ENCODE data around the gene EFS.
"Not testable (repeated sequence)": the region's sequence is repeated elsewhere in the genome, so short reads cannot be mapped to it uniquely, and the experiment has no call there.

Gene EFS

GRCh38 chr14:23325746-23326145 lies 39.2 kb downstream of the EFS start:
- DNase-seq, result not testable (repeated sequence)

GRCh38 chr14:23324993-23325392 lies 40.0 kb downstream of the EFS start:
- DNase-seq, result no peak

DNA sequence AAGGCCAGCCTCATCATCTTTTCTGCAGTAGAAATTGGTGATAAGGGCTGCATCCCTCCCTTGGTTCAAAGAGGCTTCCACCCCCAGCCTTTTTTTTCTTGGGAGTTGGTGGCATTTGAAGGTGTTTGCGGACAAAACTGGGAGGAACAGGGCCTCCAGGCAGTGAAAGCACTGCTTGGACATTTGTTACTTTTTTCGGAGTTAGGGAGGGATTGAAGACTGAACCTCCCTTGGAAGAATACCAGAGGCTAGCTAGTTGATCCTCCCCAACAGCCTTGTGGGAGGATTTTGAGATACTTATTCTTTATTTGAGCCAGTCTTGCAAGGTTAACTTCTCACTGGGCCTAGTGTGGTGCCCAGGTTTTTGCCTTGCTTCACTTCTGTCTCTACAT lies 40.5 kb downstream of the EFS start:
- DNase-seq, result no peak

DNA sequence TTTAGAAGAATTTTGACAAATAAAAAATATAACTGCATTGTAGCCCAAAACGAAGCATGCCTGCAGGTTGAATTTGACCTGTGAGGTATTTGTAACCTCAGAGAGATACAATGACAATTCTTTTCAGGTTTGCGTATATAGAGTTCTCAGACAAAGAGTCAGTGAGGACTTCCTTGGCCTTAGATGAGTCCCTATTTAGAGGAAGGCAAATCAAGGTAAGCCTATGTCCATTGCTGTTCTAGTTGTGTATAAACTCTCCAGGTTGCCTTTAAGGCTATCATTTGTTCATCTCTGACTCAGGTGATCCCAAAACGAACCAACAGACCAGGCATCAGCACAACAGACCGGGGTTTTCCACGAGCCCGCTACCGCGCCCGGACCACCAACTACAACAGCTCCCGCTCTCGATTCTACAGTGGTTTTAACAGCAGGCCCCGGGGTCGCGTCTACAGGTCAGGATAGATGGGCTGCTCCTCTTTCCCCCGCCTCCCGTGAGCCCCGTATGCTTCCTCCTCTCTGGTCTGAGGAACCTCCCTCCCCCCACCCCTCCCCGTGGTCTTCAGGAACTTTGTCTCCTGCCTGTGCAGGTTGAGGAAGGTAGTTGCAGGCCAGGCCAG lies 41.0 kb downstream of the EFS start:
- DNase-seq, result no peak

- DNase-seq, result no peak
Measured at GRCh38 chr14:23322568-23323517, 42.1 kb downstream of the EFS start.

GRCh38 chr14:23321572-23322547 lies 43.1 kb downstream of the EFS start:
- DNase-seq, result peak in 8 of 14 donors; percentile 13 to 83 (median 63)

- peak; percentile 94 to 100 (median 99) for DNase-seq
Measured at GRCh38 chr14:23320584-23321571, 44.1 kb downstream of the EFS start, which contains the start of gene PABPN1. TSS of gene PABPN1 (plus strand) at chr14:23321457. CDS start at chr14:23321470, 13 bp downstream.

DNA sequence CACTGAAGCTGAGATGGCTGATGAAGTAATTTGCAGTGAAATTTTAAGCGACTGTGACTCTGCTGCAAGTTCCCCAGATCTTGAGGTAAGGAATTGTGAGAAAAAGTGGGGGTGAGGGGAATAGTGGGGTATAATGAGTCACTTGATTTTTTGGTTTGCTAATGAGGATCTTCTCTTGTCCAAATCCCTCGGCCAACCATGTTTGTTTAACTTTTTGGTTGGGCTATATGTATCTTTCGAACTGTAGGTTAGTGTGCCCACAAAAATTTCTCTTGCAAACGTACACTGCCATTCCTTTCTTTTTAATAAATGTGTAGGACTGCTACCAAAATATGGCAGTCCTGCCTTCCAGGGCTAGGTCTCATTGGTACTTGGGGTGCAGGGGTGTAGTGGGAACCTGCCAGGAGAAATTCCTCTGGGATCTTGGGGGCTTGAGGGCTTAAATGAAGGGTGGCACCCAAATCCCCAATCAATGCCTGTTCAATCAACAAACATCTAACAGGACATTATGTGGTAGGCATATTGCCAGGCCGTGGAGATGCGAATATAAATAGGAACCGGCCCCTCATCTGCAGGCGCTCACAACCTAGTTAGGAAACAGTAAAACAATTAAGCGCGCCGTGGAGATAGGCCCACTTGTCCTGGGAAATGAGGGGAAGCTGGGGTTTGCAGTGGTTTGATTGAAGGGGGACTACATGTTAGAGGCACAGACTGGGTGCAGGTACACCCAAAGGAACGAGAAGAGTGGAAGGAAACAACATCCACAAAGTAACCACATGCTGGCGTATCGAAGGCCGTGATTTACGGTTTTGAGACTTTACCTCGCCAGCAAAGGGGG lies 45.0 kb downstream of the EFS start:
- DNase-seq, result no peak

GRCh38 chr14:23316300-23316699 lies 48.7 kb downstream of the EFS start:
- no peak for DNase-seq

- DNase-seq, result no peak
Measured at GRCh38 chr14:23310546-23310945, 54.4 kb downstream of the EFS start.

- no peak for DNase-seq
Measured at GRCh38 chr14:23308721-23309445, 56.1 kb downstream of the EFS start.

DNA sequence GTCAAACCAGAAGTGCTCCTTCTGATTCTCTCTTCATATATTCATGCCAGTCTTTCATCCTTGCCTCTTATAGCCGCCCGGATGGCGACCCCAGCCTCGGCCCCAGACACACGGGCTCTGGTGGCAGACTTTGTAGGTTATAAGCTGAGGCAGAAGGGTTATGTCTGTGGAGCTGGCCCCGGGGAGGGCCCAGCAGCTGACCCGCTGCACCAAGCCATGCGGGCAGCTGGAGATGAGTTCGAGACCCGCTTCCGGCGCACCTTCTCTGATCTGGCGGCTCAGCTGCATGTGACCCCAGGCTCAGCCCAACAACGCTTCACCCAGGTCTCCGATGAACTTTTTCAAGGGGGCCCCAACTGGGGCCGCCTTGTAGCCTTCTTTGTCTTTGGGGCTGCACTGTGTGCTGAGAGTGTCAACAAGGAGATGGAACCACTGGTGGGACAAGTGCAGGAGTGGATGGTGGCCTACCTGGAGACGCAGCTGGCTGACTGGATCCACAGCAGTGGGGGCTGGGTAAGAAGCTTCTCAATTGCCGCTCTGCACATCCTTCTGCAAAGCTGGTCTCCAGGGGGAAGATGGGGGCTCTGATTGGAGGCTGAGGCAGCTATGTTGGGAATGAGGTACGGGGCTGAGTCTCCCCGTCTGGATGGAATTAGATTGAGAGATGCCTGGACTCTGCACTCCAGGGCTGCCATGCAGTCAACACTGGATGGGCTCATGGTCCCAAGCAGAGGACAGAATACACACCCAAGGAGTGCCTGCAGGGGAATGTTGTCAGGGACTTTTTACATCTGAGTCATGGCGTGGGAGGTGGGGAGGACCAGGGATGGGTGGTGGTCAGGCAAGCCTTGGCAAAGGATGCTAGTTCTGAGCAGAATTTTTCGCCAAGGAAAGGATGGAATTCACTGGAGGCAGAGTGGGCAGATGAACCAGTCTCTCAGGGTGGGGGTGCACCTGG lies 57.0 kb downstream of the EFS start:
- no peak for DNase-seq

DNA sequence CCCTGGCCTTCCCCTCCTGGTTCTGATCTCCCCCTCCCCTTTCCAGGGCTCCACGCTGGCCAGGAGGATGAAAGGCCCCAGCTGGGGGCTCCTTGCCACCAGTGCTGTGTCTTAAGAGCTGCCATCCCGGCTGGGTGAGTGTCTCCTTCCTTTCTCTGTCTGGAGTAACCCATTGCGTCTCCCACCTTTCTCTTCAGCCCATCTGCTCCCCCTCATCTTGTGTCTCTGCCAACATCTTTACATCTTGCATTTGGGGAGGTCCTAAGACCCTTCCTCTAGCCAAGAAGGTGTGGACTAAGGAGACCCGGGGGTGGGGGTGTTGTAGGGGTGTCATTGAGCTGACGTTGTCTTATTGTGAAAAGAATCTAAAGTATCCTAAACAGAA lies 57.8 kb downstream of the EFS start:
- DNase-seq, result no peak

- DNase-seq, result peak; percentile 56 to 93 (median 88)
Measured at GRCh38 chr14:23306412-23307145, 58.4 kb downstream of the EFS start, which contains the start of gene BCL2L2. TSS of gene BCL2L2 (plus strand) at chr14:23306833. CDS start at chr14:23307768, 935 bp downstream.
